GM18858 (cell line): ENCODE measurements around the gene DDX56.
"Not testable (repeated sequence)": the region's sequence is repeated elsewhere in the genome, so short reads cannot be mapped to it uniquely, and the experiment has no call there.

Experiments
- ATAC-seq: cut with Tn5 transposase; IDR thresholded peaks from one replicate; pipeline ENCODE4 v1.9.1; 2021; ENCODE audit not compliant: unreplicated experiment

DDX56 gene

DNA sequence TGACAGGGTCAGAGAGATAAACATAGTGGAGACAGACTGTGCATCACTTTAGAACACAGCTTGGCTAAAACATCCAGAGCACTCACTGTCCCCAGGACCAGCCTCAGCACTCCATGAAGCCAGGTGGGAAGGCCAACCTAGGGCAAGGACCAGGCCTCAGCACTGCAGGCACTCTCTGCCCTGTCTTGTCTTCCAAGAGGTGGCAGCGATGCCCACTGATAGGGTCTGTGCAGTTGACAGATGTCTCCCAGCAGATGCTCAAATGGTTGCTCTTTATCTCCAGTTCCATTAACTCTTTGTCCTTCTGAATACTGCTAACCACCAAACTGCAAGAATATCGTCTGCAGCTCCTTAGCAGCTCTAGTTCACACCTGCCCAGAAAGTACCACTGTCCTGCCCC, 9.1 kb downstream of the DDX56 start:
- no peak for ATAC-seq

DNA sequence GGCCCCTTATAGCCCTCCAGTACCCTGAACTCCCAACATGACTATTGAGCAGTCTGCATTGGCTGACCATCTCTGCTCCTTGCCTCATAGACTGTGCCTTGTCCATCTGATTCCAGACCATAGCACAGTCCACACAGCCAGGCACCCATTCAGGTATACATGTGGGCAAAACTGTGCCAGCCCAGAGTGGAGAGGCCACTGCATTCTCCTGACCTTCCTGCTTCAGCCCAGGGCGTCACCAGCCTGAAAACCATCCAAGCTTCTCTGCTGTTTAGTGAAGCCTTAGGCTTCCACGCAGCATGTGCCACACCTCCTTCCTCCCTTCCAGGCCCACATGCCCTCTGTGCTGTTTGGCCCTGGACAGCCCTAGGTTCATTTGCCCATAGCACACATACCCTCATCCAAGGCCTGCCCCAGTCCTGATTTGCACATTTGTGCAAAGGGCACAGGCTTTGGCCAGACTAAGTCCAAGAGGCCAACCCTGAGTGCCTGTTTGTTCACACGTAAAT, 10.5 kb downstream of the DDX56 start:
- ATAC-seq: no peak

GRCh38 chr7:44562622-44562962, 11.1 kb downstream of the DDX56 start:
- not testable (repeated sequence) for ATAC-seq

DNA sequence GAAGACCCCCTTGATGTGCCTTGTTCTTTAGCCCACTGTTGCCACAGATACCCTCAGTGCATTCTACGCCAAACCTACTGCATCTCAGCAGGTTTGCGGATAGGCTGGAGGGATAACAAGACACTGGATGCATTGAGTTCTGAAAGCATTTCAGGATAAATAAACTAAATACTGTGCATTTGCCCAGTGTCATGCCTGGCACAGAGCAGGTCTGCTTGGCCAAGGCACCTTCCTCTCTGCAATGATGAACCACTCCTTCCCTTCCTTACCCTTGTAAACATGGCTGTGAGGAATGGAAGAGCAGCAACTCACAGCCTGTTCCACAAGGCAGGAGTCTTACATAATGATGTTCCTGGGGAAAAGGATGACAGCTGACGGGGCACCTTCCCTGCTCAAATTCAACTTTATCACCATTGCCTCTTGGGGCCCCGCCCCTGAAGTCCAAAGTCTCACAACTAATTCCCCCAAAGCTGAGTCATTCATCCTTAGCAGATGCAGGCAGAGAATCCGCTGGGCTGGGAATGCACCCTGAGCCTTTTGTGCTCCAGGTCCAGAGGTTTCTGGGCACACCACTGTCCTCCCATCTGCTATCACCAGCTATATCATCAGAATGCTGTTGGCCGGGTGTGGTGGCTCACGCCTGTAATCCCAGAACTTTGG, 11.6 kb downstream of the DDX56 start:
- ATAC-seq: no peak

DNA sequence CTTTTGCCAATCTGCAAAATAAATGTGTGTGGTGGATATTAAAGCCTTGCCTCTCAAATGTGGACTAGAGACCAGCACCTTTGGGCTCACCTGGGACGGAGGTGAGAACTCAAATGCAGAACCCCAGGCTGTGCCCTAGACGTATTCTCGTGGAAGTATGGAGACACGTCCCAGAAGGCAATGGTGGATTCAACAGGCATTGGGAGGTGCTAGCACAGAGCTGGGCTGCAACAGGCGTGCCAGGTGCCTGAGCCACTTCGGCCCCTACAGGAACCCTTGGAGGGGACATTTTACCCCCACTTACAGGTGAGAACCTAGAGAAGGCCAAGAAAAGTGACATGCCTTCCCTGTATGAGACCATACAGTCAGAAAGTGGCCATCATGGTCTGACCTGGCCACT, 12.2 kb downstream of the DDX56 start:
- ATAC-seq: no peak

DNA sequence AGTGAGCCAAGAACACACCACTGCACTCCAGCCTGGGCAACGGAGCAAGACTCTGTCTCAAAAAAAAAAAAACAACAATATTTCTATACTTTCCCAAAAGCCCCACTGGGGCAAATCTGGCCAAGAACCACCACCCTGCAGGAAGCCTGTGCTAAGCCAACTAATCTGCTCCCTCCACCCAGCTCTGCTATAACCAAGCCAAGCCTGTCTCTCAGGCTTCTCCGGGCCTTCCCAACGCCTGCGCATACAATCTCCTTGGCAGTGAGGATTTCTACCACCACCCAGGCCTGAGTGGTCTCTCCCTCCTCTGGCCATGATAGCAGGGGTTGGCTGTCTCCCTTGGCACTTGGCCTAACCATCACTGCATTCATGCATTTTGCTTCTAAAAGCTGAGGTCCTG, 14.2 kb downstream of the DDX56 start:
- ATAC-seq: no peak

GRCh38 chr7:44557485-44557884, 16.2 kb downstream of the DDX56 start:
- ATAC-seq: no peak

- no peak for ATAC-seq
Observed at GRCh38 chr7:44555350-44555749, 18.4 kb downstream of the DDX56 start.

DNA sequence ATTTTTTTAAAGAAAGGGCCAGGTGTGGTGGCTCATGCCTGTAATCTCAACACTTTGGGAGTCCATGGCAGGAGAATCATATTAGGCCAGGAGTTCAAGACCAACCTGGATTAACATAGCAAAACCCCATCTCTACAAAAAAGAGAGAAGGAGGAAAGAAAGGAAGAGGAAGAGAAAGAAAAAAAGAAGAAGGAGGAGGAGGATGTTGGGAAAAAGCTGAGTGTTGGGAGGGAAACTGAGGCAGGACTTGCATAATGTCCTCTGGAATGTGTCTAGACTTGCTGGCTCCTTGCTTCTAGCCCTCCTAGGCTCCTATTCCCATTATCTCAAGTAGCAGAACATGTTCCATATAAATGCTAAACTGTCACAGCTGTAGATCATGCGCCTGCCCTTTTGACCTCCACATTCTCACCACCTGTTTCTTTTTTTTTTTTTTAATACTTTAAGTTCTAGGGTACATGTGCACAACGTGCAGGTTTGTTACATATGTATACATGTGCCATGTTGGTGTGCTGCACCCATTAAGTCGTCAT, 21.2 kb downstream of the DDX56 start:
- ATAC-seq: not testable (repeated sequence)

DNA sequence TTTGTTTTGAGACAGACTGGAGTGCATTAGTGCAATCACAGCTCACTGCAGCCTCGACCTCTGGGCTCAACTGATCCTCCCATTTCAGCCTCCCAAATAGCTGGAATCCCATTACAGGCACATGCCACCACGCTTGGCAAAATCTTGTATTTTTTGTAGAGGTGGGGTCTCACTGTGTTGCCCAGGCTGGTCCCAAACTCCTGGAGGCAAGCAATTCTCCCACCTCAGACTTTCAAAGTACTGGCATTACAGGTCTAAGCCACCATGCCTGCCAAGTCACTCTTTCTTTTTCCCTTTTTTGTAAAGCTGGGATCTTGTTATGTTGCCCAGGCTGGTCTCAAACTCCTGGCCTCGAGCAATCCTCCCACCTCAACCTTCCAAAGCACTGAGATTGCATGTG, 24.3 kb downstream of the DDX56 start:
- no peak for ATAC-seq

- no peak for ATAC-seq
Observed at GRCh38 chr7:44548893-44549292, 24.8 kb downstream of the DDX56 start.

GRCh38 chr7:44547536-44548231, 26.0 kb downstream of the DDX56 start:
- ATAC-seq: no peak

DNA sequence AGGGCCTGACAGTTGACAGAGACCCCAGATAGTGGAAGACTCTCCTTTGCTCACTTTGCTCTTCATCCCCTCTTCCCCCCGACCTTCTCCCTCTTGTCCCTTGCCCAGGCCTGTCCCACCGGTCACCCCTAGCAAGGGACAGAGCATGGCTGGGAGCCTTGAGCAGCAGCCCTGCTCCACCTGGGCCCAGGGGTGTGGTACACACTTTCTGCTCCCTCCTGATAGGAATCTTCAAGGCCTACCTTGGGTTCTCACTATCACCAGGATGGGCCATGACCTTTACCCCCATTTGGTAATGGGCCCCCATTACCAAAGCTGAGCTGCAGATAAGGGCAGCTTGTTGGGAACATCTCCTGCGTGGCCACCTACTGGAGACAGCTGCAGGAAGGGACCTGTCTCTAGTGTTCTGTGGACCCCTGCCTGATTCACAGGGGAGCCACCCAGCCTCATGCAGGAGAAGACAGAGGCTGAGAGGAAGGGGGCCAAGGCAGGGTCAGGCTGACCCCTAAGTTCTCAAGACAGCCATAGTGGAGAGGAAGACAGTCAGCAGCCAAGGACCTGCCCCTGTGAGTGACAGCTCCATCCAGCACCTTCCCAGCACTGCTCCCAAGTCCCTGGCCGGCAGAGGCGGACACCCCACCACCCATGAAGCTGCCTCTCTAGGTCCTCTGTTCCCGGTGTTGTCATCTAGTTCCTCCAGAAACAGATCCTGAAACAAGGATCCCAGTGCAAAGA, 31.7 kb downstream of the DDX56 start:
- ATAC-seq: no peak

- no peak for ATAC-seq
Observed at GRCh38 chr7:44541028-44541869, 32.5 kb downstream of the DDX56 start, which contains the start of gene NPC1L1. Gene NPC1L1 (minus strand): TSS chr7:44541330. CDS start chr7:44541259, 71 bp downstream.

DNA sequence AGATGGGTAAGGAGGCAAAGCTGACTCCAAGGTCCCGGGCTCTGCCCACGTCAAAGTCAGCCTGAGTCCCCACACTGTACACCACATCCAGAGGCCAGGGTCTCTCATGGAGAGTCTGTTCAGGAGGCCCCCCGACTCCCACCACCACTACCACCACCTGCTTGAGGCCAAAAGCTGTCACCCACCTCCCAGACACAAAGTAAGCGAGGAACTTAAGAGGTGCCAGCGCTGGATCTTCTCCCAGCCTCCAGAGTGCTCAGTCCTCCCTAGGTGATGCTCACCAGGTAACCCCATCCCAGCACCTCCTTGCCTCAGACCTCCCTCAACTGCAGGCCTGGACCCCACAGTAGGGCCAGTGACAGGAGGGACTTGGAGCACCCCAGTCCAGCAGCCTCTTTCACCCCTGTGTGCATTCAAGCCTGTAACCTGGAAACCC, 33.1 kb downstream of the DDX56 start:
- ATAC-seq: no peak

- ATAC-seq: no peak
Observed at GRCh38 chr7:44539669-44540506, 33.8 kb downstream of the DDX56 start.

DNA sequence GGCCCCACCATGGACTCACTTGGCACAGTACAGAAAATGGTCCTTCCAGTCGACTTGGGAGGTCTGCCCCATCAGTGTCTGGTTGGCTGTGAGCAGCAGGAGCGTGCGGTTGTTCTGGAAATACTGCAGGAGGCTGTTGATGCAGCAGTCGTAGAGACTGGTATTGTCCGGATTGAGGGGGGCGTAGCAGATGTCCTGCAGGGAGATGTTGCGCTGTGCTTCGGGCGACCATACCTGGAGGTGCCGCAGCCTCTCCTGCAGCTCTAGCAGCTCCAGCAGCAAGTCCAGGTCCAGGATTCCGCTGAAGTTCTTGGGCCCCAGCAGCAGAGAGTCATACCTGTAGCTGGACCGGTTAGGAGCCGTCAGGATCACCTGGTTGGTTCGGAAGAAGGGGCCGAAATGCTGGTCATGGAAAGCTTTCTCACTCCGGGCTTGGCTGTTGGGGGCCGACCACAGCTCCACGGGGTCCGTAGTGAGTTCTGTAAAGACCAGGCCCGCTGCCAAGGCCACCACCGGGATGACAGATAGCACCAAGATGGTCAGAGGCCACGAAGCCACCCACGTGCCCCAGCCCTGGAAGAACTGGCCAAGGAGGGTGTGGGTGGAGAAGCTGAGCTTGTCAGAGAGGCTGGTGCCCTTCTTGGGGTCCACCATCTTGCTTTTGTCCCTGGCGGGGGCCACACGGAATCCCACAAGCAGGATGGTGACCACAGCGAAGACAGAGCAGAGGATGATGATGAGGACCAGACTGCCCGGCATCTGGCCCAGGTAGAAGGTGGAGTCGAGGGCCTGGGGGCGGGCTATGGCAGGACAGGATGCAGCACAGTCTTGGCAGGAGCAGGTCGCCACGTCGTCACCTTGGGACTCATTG, 34.7 kb downstream of the DDX56 start:
- no peak for ATAC-seq

- no peak for ATAC-seq
Observed at GRCh38 chr7:44538093-44538797, 35.5 kb downstream of the DDX56 start.
